A549 (cell line): ENCODE data around the gene SCN5A.

Experiments used
- FOXS1 ChIP-seq: fragments of 250-450 bp; sonication (Bioruptor Pico); IDR thresholded peaks from 2 replicates; pipeline ENCODE4 v1.5.0; 2020; ENCODE audit warnings: mild to moderate bottlenecking, moderate library complexity
- MAFK ChIP-seq: fragments of 450-650 bp; IDR thresholded peaks from 2 replicates; pipeline ENCODE4 v1.6.1; 2014; ENCODE audit not compliant: partially characterized antibody
- POLR2AphosphoS2 ChIP-seq: conservative IDR thresholded peaks from 2 replicates; pipeline ENCODE4 v1.6.1; 2012; ENCODE audit warnings: low read length, improper control_type of control experiment, inconsistent platforms
- RARB ChIP-seq: fragments of 250-450 bp; sonication (Bioruptor Pico); IDR thresholded peaks from 2 replicates; pipeline ENCODE4 v1.8.0; 2021; ENCODE audit warnings: mild to moderate bottlenecking, moderate library complexity
- ZNF302 ChIP-seq: fragments of 250-450 bp; sonication (Bioruptor Pico); IDR thresholded peaks from 2 replicates; pipeline ENCODE4 v1.9.0; 2021; ENCODE audit warnings: inconsistent platforms, mild to moderate bottlenecking, moderate library complexity
- TF ChIP-seq, protein P1 (sequence below): fragments of >200 bp; sonication (Bioruptor Twin); formaldehyde crosslinking; IDR thresholded peaks from 3 replicates; pipeline ENCODE4 v1.5.1; 2016

DNA sequence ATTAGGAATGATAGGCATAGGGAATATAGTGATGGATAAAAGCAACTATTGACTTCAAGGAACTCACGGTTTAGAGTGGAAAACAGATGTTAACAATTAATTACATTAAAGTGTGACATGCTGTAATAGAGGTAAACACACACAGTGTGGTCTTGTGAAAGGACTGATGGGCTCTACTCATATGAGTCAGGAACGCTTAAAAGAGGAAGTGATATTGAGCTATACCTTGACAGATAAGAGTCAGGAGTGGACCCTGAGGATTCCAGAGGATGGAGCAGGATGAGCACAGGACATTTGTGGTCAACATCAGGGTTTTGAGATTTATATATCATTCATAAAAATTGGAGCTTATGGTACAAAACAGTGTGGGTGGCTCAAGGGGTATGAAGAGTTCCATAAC lies 142.4 kb downstream of the SCN5A start:
- TF ChIP-seq ZNF302 = no peak
- TF ChIP-seq, protein P1, sequence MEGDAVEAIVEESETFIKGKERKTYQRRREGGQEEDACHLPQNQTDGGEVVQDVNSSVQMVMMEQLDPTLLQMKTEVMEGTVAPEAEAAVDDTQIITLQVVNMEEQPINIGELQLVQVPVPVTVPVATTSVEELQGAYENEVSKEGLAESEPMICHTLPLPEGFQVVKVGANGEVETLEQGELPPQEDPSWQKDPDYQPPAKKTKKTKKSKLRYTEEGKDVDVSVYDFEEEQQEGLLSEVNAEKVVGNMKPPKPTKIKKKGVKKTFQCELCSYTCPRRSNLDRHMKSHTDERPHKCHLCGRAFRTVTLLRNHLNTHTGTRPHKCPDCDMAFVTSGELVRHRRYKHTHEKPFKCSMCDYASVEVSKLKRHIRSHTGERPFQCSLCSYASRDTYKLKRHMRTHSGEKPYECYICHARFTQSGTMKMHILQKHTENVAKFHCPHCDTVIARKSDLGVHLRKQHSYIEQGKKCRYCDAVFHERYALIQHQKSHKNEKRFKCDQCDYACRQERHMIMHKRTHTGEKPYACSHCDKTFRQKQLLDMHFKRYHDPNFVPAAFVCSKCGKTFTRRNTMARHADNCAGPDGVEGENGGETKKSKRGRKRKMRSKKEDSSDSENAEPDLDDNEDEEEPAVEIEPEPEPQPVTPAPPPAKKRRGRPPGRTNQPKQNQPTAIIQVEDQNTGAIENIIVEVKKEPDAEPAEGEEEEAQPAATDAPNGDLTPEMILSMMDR = no peak
- no peak for TF ChIP-seq RARB (CRISPR knock-in tag)
- TF ChIP-seq MAFK = no peak
- no peak for TF ChIP-seq FOXS1 (CRISPR knock-in tag)
- TF ChIP-seq POLR2AphosphoS2 = no peak
